ENCODE results near the gene QPCTL. TPM values are rescaled to one million over a fixed set of nuclear protein-coding genes. Genes with fewer than 3 reads are reported as not detected.

QPCTL gene
- total and polyA plus RNA-seq, 2 of the 13 experiments (the other 11 are each of a cell fraction or from before 2014, with no cell fraction given) = 16.0 to 19.1 TPM

- Histone ChIP-seq H3K79me2 (ENCODE audit: insufficient read depth, low read length) (no peaks in the 10 kb centered on the region), H3K4me1 (ENCODE audit: insufficient read depth, low read length) (peaks cover 44% of the 10 kb centered on the region), H3K36me3 (replicated peaks in 1 of 2; ENCODE audit: control insufficient read depth in 1 of 2, insufficient read depth in 2 of 2, low read length in 2 of 2) (no peaks in the 10 kb centered on the region), H3K4me2 (ENCODE audit: low read depth, low read length) (peak within 1 kb of the TSS; percentile 96), H4K20me1 (ENCODE audit: insufficient read depth, low read length) (no peaks in the 10 kb centered on the region), H2AFZ (ENCODE audit: low read length) (peak within 1 kb of the TSS; percentile 72), H3K9me3 (ENCODE audit: low read length) (no peaks in the 10 kb centered on the region), H3K9ac (ENCODE audit: insufficient read depth, low read depth, low read length) (peak within 1 kb of the TSS; percentile 35; the same call in 1 of the 2 replicates), H3K27me3 (ENCODE audit: control insufficient read depth in 1 of 2, insufficient read depth in 2 of 2, low read length in 2 of 2) (peaks cover 2 to 11% of the 10 kb centered on the region in 2 experiments; a peak in 3 of 5 replicates), H3K4me3 (replicated peaks in 1 of 3; ENCODE audit: insufficient read depth in 1 of 3, low read depth in 2 of 3, low read length in 3 of 3) (peak within 1 kb of the TSS; percentile 60 to 78 (median 65)), H3K27ac (ENCODE audit: extremely low read length, insufficient read depth, low read length) (no peak within 1 kb of the TSS)
- intact Hi-C loops (cut with micrococcal nuclease; ENCODE audit: unreplicated experiment) (no loop called here), in situ Hi-C loops (cut with HindIII; ENCODE audit: extremely low pct_ligation_motif_present, low pct_unique_long_range_greater_than_20kb) (no loop called here)
- ChIA-PET CTCF (ENCODE audit: low intra/inter-chr PET ratio, low total read pairs) (no interaction called here), POLR2A (interaction anchor here (0.8 to 2.4 kb wide), 4 partner anchors 10 to 84 kb away, joined by 3 to 12 read pairs (median 4); partner anchors contain the start of genes QPCTL and SNRPD2)
- WGBS (ENCODE audit: low lambda C conversion rate) = 4% methylated on average over 4 of the region's 15 CpGs
- ATAC-seq (peak; percentile 61), FAIRE-seq (no peak), DNase-seq (ENCODE audit: low spot score) (peak; percentile 44)
- no TSS peak for BruUV-seq (replicated peaks)
- TF ChIP-seq NFYC (CRISPR knock-in tag; IDR thresholded peaks at IDR 0.05) (no peak), ZNF749 (CRISPR knock-in tag; IDR thresholded peaks at IDR 0.05; ENCODE audit: borderline replicate concordance) (no peak), ZNF335 (CRISPR knock-in tag; IDR thresholded peaks at IDR 0.05) (no peak), HMG20B (CRISPR knock-in tag; conservative IDR thresholded peaks at IDR 0.05) (no peak), KDM6A (CRISPR knock-in tag; IDR thresholded peaks at IDR 0.05; ENCODE audit: low read depth) (no peak), JARID2 (CRISPR knock-in tag; IDR thresholded peaks at IDR 0.05; ENCODE audit: insufficient replicate concordance) (no peak), PLRG1 (conservative IDR thresholded peaks at IDR 0.05) (no peak), MYPOP (CRISPR knock-in tag; IDR thresholded peaks at IDR 0.05) (no peak; the same call in 1 of the 2 replicates), SP5 (CRISPR knock-in tag; IDR thresholded peaks at IDR 0.05; ENCODE audit: borderline replicate concordance, low read depth) (0 out of 2 replicates have a peak, but pooled peaks have one; percentile 32), SYNCRIP (IDR thresholded peaks at IDR 0.05; ENCODE audit: insufficient read depth, low read depth, low read length) (no peak), BATF2 (CRISPR knock-in tag; IDR thresholded peaks at IDR 0.05) (no peak), ZNF619 (CRISPR knock-in tag; IDR thresholded peaks at IDR 0.05) (no peak), ATF5 (CRISPR knock-in tag; IDR thresholded peaks at IDR 0.05; ENCODE audit: low read depth) (no peak), MAX (IDR thresholded peaks at IDR 0.05) (no peak), NFYB (CRISPR knock-in tag; IDR thresholded peaks at IDR 0.05) (no peak), CSRNP2 (CRISPR knock-in tag; conservative IDR thresholded peaks at IDR 0.05; ENCODE audit: low read depth) (no peak), ZNF879 (CRISPR knock-in tag; IDR thresholded peaks at IDR 0.05) (no peak), SP1 (IDR thresholded peaks at IDR 0.05) (no peak), SP1 (CRISPR knock-in tag; IDR thresholded peaks at IDR 0.05) (peak; percentile 41; the same call in 1 of the 2 replicates), HBP1 (CRISPR knock-in tag; IDR thresholded peaks at IDR 0.05; ENCODE audit: low read depth) (peak; percentile 37; the same call in 1 of the 2 replicates), AHR (CRISPR knock-in tag; IDR thresholded peaks at IDR 0.05) (no peak)
Observed at GRCh38 chr19:45667620-45668341, 24.7 kb upstream of the QPCTL start, which contains the start of gene GIPR. TSS of gene GIPR (plus strand) at chr19:45668221. CDS start at chr19:45669521, 1,300 bp downstream.
